IMR-90 (cell line): Measurements from ENCODE around the gene PACSIN3.

Experiments used
- CTCF ChIP-seq: conservative IDR thresholded peaks from 2 replicates; pipeline ENCODE4 v1.5.1; 2012; ENCODE audit warnings: mild to moderate bottlenecking, low read depth, low read length, improper control_type of control experiment
- MXI1 ChIP-seq: IDR thresholded peaks from 2 replicates; pipeline ENCODE4 v1.6.1; 2012; ENCODE audit warnings: low read depth, mild to moderate bottlenecking, low read length, moderate library complexity, borderline replicate concordance
- NFE2L2 ChIP-seq: fragments of 150-350 bp; IDR thresholded peaks from 2 replicates; pipeline ENCODE4 v1.6.1; 2016; ENCODE audit warnings: low read depth, mild to moderate bottlenecking, low read length
- POLR2A ChIP-seq: IDR thresholded peaks from 2 replicates; pipeline ENCODE4 v1.6.1; 2012; ENCODE audit warnings: mild to moderate bottlenecking, low read depth, low read length
- RCOR1 ChIP-seq: IDR thresholded peaks from 2 replicates; pipeline ENCODE4 v1.6.1; 2012; ENCODE audit warnings: mild to moderate bottlenecking, low read length, improper control_type of control experiment; ENCODE audit not compliant: insufficient replicate concordance
- RFX5 ChIP-seq: IDR thresholded peaks from 2 replicates; pipeline ENCODE4 v1.8.0; 2012; ENCODE audit warnings: low read depth, mild to moderate bottlenecking, low read length, moderate library complexity

- TF ChIP-seq CTCF (no peak), MXI1 (no peak), POLR2A (no peak), RCOR1 (no peak), RFX5 (no peak), NFE2L2 (no peak)
These were observed 39.5 kb upstream of the PACSIN3 start for GRCh38 chr11:47225552-47226400.
